ENCODE results near the gene DEDD2.

DEDD2 gene

GRCh38 chr19:42161616-42162263, 55.7 kb downstream of the DEDD2 start:
- Histone ChIP-seq H3K4me1 (ENCODE audit: insufficient read depth, low read length, poor library complexity, severe bottlenecking) (no peaks in the 10 kb centered on the region), H3K9me2 (replicated peaks; ENCODE audit: low read depth, low read length) (no peaks in the 10 kb centered on the region), H2AFZ (ENCODE audit: low read length) (no peak overlapping the region), H3K79me2 (ENCODE audit: insufficient read depth, low read length) (no peaks in the 10 kb centered on the region), H3K4me3 (ENCODE audit: low read length, poor library complexity, severe bottlenecking) (no peak overlapping the region), H3K27me3 (ENCODE audit: insufficient read depth, low read length, poor library complexity, severe bottlenecking) (no peaks in the 10 kb centered on the region), H3K9me3 (ENCODE audit: insufficient read depth, low read depth, low read length) (no peaks in the 10 kb centered on the region), H3F3A (ENCODE audit: low read depth) (no peaks in the 10 kb centered on the region), H3K9ac (ENCODE audit: low read depth, low read length, poor library complexity, severe bottlenecking) (no peak overlapping the region), H4K20me1 (ENCODE audit: insufficient read depth, low read length, poor library complexity, severe bottlenecking) (no peaks in the 10 kb centered on the region), H3K36me3 (ENCODE audit: insufficient read depth, low read length) (no peaks in the 10 kb centered on the region), H3K4me2 (ENCODE audit: low read depth, low read length, poor library complexity, severe bottlenecking) (no peak overlapping the region)
- TF ChIP-seq CTCF (conservative IDR thresholded peaks at IDR 0.05; ENCODE audit: low read length) (no peak), EZH2phosphoT487 (IDR thresholded peaks at IDR 0.05; ENCODE audit: borderline replicate concordance) (no peak)

- no peak overlapping the region for H3K9ac ChIP-seq (ENCODE audit: low read depth, low read length, poor library complexity, severe bottlenecking)
- no peaks in the 10 kb centered on the region for H3K36me3 ChIP-seq (ENCODE audit: insufficient read depth, low read length)
- no peak overlapping the region for H3K4me2 ChIP-seq (ENCODE audit: low read depth, low read length, poor library complexity, severe bottlenecking)
- no peak overlapping the region for H3K4me3 ChIP-seq (ENCODE audit: low read length, poor library complexity, severe bottlenecking)
- H3K9me3 ChIP-seq (ENCODE audit: insufficient read depth, low read depth, low read length) = no peaks in the 10 kb centered on the region
- H3K4me1 ChIP-seq (ENCODE audit: insufficient read depth, low read length, poor library complexity, severe bottlenecking) = no peaks in the 10 kb centered on the region
- no peaks in the 10 kb centered on the region for H3F3A ChIP-seq (ENCODE audit: low read depth)
- H4K20me1 ChIP-seq (ENCODE audit: insufficient read depth, low read length, poor library complexity, severe bottlenecking) = no peaks in the 10 kb centered on the region
- TF ChIP-seq CTCF (conservative IDR thresholded peaks at IDR 0.05; ENCODE audit: low read length) (no peak), EZH2phosphoT487 (IDR thresholded peaks at IDR 0.05; ENCODE audit: borderline replicate concordance) (no peak)
- H2AFZ ChIP-seq (ENCODE audit: low read length) = no peak overlapping the region
- no peaks in the 10 kb centered on the region for H3K27me3 ChIP-seq (ENCODE audit: insufficient read depth, low read length, poor library complexity, severe bottlenecking)
- H3K79me2 ChIP-seq (ENCODE audit: insufficient read depth, low read length) = no peaks in the 10 kb centered on the region
- H3K9me2 ChIP-seq (replicated peaks; ENCODE audit: low read depth, low read length) = no peaks in the 10 kb centered on the region
These were observed 57.5 kb downstream of the DEDD2 start for GRCh38 chr19:42159942-42160341.

- Histone ChIP-seq H3K36me3 (ENCODE audit: insufficient read depth, low read length) (no peaks in the 10 kb centered on the region), H2AFZ (ENCODE audit: low read length) (no peak overlapping the region), H3K79me2 (ENCODE audit: insufficient read depth, low read length) (no peaks in the 10 kb centered on the region), H3K4me2 (ENCODE audit: low read depth, low read length, poor library complexity, severe bottlenecking) (no peak overlapping the region), H4K20me1 (ENCODE audit: insufficient read depth, low read length, poor library complexity, severe bottlenecking) (no peaks in the 10 kb centered on the region), H3K27me3 (ENCODE audit: insufficient read depth, low read length, poor library complexity, severe bottlenecking) (no peaks in the 10 kb centered on the region), H3K9me2 (replicated peaks; ENCODE audit: low read depth, low read length) (no peaks in the 10 kb centered on the region), H3F3A (ENCODE audit: low read depth) (no peaks in the 10 kb centered on the region), H3K4me3 (ENCODE audit: low read length, poor library complexity, severe bottlenecking) (no peak overlapping the region), H3K9me3 (ENCODE audit: insufficient read depth, low read depth, low read length) (no peaks in the 10 kb centered on the region), H3K4me1 (ENCODE audit: insufficient read depth, low read length, poor library complexity, severe bottlenecking) (peaks cover 5% of the 10 kb centered on the region), H3K9ac (ENCODE audit: low read depth, low read length, poor library complexity, severe bottlenecking) (no peak overlapping the region)
- TF ChIP-seq EZH2phosphoT487 (IDR thresholded peaks at IDR 0.05; ENCODE audit: borderline replicate concordance) (no peak), CTCF (conservative IDR thresholded peaks at IDR 0.05; ENCODE audit: low read length) (no peak)
These were observed 58.6 kb downstream of the DEDD2 start for GRCh38 chr19:42158926-42159325.

Data from Loucy (cell line).